LNCAP (cell line): ENCODE data around the gene CDH4.

ENCODE experiments used
- TF ChIP-seq, protein P1 (sequence below): fragments of 450-650 bp; IDR thresholded peaks from 2 replicates; pipeline ENCODE4 v1.5.1; 2017; ENCODE audit warnings: mild to moderate bottlenecking

The CDH4 gene

DNA sequence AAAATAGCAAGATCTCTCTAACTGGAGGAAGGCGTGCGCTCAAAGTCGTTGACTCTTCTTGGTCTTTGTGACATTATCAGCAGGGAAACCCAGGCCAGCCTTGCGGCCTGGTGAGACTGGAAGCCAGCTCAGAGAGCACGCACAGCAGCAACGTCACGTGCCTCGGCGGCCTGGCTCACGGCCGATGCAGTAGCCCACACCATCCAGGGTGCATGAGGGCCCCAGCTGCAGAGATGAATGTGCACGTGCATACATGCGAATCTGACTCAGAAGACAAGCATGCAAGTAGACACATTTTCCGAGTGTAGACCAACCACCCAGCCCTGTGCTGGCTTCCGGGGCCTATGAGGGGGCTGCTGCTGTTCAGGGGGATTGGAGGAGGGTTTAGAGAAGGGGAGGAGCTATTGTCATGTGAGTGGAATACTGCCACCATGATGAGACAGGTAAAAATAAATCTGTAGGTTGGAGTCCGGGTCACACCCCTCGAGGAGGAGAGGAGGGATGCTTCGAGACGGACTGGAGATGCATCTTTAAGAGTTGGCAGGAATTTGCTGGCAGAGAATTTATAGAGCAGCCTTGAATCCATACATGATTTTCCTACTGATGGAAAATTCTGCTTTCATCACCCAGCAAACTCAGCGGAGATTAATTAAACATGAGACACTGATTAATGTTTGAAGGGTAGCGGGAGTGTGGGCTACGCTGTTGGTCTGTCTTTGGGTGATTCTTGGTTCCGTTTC, 388.2 kb downstream of the CDH4 start:
- TF ChIP-seq, protein P1, sequence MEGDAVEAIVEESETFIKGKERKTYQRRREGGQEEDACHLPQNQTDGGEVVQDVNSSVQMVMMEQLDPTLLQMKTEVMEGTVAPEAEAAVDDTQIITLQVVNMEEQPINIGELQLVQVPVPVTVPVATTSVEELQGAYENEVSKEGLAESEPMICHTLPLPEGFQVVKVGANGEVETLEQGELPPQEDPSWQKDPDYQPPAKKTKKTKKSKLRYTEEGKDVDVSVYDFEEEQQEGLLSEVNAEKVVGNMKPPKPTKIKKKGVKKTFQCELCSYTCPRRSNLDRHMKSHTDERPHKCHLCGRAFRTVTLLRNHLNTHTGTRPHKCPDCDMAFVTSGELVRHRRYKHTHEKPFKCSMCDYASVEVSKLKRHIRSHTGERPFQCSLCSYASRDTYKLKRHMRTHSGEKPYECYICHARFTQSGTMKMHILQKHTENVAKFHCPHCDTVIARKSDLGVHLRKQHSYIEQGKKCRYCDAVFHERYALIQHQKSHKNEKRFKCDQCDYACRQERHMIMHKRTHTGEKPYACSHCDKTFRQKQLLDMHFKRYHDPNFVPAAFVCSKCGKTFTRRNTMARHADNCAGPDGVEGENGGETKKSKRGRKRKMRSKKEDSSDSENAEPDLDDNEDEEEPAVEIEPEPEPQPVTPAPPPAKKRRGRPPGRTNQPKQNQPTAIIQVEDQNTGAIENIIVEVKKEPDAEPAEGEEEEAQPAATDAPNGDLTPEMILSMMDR, result no peak

DNA sequence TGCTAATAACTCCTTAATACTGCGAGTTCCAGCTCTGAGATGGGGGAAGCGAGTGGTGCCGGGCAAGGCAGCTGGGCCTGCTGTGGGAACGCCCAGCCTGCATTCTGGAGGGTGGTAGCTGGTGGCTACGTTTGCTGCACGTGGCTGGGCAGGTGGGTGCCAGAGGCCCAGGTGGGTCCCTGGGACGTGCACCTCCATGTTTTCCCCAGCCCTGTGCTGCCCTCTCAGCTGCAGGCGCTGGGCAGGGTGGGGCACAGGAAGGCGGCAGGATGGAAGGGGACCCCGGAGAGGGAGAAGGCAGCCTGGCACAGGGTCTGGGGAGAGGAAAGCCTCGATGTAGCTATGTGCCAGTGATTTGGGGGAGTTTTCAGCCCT, 388.8 kb downstream of the CDH4 start:
- TF ChIP-seq, protein P1, result no peak

DNA sequence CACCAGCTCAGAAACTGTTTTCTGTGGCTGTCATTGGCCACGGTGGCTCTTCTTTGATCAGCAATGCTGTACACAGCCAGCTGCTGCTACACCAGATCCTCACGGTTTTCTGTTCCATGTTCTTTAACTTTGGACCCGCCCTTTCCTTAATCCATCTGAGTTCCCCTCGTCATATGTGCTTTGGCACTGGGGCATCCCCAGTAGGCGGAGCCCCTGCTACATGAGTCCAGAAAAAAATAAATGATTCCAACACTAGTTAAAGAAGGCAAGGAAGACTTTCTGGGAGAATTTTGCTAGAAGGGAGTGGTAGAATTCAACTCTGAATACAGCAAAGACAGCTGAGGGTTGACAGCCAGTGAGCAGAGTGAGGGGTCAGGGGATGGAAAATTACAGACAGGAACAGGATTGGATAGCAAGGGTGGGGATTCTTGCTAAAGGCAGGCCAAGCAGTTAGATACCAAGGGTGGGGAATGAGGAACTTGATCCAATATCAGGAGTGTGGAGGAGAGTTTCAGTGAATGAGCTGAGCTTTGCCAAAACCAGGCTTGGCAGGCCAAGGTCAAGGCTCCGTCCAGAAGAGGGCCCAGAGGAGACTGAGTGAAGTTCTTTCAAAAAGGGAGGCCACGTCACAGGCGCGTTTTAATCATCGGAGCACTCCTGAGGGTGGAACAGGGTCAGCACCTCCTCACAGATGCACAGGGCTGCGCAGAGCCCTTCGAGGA, 391.8 kb downstream of the CDH4 start:
- TF ChIP-seq, protein P1, result no peak

DNA sequence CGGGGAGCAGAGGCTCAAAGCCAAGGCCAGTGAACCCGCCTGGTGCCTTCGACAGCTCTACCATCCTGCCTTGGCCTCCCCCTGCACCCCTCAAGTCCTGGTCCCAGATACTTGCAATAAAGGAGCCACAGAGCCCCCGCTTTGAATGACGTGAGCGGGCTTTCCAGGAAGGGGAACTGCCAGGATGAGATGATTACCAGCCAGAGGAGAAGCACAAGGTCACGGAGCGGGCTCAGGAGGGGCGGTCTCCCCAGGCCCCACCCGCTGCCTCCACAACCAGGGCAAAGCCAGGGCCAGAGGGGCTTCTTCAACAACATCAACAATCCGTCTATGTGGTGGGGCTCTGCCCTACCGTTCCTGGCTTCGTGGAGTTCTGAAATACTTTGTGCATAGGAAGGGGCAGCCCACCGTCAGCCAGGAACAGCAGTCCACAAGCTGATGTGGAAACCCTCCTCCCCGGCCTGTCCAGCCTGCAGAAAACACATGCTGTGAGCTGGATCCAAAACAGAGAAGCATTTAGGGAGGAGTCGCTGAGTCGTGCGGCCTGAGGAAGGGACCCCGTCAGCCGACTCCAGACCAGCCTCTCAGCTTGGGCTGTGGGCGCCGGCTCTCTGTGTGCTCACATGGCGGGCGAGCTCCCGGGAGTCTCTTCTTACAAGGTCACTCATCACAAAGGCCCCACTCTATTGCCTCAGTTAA, 392.5 kb downstream of the CDH4 start:
- TF ChIP-seq, protein P1, result no peak

DNA sequence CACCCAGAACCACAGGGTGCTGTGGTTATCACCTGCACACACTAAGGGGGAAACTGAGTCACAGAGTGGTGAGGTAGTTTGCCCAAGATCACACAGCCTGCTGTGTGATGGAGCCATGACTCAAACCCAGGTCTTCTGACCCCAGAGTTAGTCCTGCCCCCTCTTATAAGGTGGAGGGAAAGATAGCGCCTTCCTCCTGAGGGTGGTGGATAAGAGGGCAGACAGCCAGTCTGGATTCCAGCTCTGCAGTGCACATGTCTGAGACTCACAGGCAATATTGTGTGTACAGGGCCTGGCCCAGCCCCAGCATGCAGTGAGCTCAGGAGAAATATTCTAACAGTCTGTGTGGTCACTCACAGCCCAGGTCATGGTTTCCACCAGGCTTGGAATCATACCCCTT, 393.7 kb downstream of the CDH4 start:
- TF ChIP-seq, protein P1, result no peak

DNA sequence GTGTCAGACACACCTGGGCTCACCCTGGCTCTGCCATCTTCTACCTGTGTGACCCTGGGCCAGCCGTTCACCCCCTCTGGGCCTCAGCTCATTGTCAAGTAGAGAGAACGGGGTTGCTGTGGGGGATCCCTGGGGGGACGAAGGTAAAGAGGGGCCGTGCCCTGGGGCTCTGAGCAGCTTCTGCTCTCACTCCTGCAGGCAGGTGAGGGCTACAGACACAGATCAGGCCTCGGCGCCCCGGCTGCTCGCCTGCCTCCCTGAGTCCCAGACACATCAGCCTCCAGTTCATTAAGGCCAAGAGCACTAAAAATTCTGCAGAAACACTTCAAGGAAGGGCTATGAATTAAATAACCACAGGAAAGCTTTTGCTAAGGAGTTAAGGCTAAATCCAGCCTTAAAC, 394.4 kb downstream of the CDH4 start:
- TF ChIP-seq, protein P1, result no peak

DNA sequence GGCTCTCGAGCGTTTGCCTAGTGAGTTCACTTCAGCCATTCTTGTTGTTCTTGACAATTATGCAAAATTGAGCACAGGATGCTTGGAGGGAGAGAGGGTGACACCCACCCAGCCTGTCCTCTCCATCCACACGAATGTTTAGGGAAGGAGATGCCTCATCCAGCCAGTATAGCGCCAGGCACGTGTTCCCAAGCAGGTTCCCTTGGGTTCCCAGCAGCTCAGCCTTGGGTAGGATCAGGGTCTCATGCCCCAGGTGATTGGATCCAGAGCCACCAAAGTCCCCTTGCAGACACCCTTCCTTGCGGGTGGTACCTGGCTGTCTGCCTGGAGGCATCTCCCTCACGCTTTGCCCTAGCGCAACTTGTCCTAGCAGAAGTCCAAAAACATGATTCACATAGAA, 394.9 kb downstream of the CDH4 start:
- TF ChIP-seq, protein P1, result no peak
